DOHH2 (cell line): ENCODE data around the gene RRAS2.

Source experiments
- H3F3A ChIP-seq: fragments of 200-600 bp; sonication (generic), shearing (Covaris generic); 2 replicates; pipeline ENCODE4 v1.6.0; 2016; ENCODE audit warnings: antibody characterized with exemption, mild to moderate bottlenecking; ENCODE audit not compliant: control insufficient read depth, insufficient read depth
- H3K27ac ChIP-seq: fragments of 200-600 bp; sonication (generic); 2 replicates; pipeline ENCODE4 v1.5.1; 2014; ENCODE audit warnings: low read depth, mild to moderate bottlenecking, low read length, moderate library complexity
- H3K27me3 ChIP-seq: fragments of 200-600 bp; sonication (generic); 2 replicates; pipeline ENCODE4 v1.6.1; 2014; ENCODE audit warnings: mild to moderate bottlenecking, low read length, mixed read lengths; ENCODE audit not compliant: control insufficient read depth
- H3K36me3 ChIP-seq: fragments of 200-600 bp; sonication (generic); 2 replicates; pipeline ENCODE4 v1.6.1; 2014; ENCODE audit warnings: mild to moderate bottlenecking, low read length, moderate library complexity, mixed read lengths; ENCODE audit not compliant: control insufficient read depth
- H3K4me1 ChIP-seq: fragments of 200-600 bp; sonication (generic); 2 replicates; pipeline ENCODE4 v1.6.1; 2014; ENCODE audit warnings: mild to moderate bottlenecking, low read length, mixed read lengths; ENCODE audit not compliant: control insufficient read depth
- H3K4me2 ChIP-seq: fragments of 200-600 bp; sonication (generic); 2 replicates; pipeline ENCODE4 v1.6.0; 2014; ENCODE audit warnings: mild to moderate bottlenecking, low read length, moderate library complexity
- H3K4me3 ChIP-seq: fragments of 200-600 bp; sonication (generic); 2 replicates; pipeline ENCODE4 v1.5.1; 2014; ENCODE audit warnings: mild to moderate bottlenecking, low read length, mixed read lengths
- H3K79me2 ChIP-seq: fragments of 200-600 bp; sonication (generic); 2 replicates; pipeline ENCODE4 v1.6.1; 2014; ENCODE audit warnings: mild to moderate bottlenecking, low read length, mixed read lengths; ENCODE audit not compliant: control insufficient read depth
- H3K9me2 ChIP-seq: fragments of 200-600 bp; sonication (generic); replicated peaks from 2 replicates; pipeline ENCODE4 v1.6.1; 2014; ENCODE audit warnings: mild to moderate bottlenecking, low read length, mixed read lengths; ENCODE audit not compliant: control insufficient read depth
- H3K9me3 ChIP-seq: fragments of 200-600 bp; sonication (generic); 2 replicates; pipeline ENCODE4 v1.6.1; 2014; ENCODE audit warnings: antibody characterized with exemption, low read length, mixed read lengths; ENCODE audit not compliant: control insufficient read depth, insufficient read depth
- H4K20me1 ChIP-seq: fragments of 200-600 bp; sonication (generic); 2 replicates; pipeline ENCODE4 v1.6.0; 2014; ENCODE audit warnings: low read depth, mild to moderate bottlenecking, antibody characterized with exemption, low read length, moderate library complexity; ENCODE audit not compliant: control insufficient read depth, insufficient read depth
- CTCF ChIP-seq: fragments of 200-600 bp; sonication (generic); IDR thresholded peaks from one replicate; pipeline ENCODE4 v1.5.1; 2014; ENCODE audit warnings: antibody characterized with exemption, mild to moderate bottlenecking, low read depth, low read length; ENCODE audit not compliant: poor library complexity, severe bottlenecking
- EZH2phosphoT487 ChIP-seq: fragments of 200-600 bp; sonication (generic); IDR thresholded peaks from 2 replicates; pipeline ENCODE4 v1.6.1; 2017; ENCODE audit warnings: borderline replicate concordance, mild to moderate bottlenecking, antibody characterized with exemption, low read length, moderate library complexity, mixed read lengths

Gene RRAS2

GRCh38 chr11:14334893-14335292 is 24.1 kb downstream of the RRAS2 start:
- no peaks in the 10 kb centered on the region for H3K27me3 ChIP-seq
- peak overlapping the region; percentile 46 for H3K4me3 ChIP-seq
- H3K9me2 ChIP-seq = no peaks in the 10 kb centered on the region
- H3F3A ChIP-seq = peaks cover 11% of the 10 kb centered on the region
- H3K27ac ChIP-seq = peak overlapping the region; percentile 10; the same call in 1 of the 2 replicates
- peaks cover 8% of the 10 kb centered on the region for H3K36me3 ChIP-seq
- peak overlapping the region; percentile 60 for H3K4me2 ChIP-seq
- peaks cover 80% of the 10 kb centered on the region for H3K4me1 ChIP-seq
- peaks cover 16% of the 10 kb centered on the region; the same call in 1 of the 2 replicates for H3K9me3 ChIP-seq
- TF ChIP-seq CTCF (no peak), EZH2phosphoT487 (no peak)
- H4K20me1 ChIP-seq = 0 out of 2 replicates have a peak, but pooled peaks cover 4% of the 10 kb centered on the region
- H3K79me2 ChIP-seq = peaks cover 97% of the 10 kb centered on the region

GRCh38 chr11:14334192-14334591 is 24.8 kb downstream of the RRAS2 start:
- H3K79me2 ChIP-seq = peaks cover 99% of the 10 kb centered on the region
- peaks cover 12% of the 10 kb centered on the region for H3F3A ChIP-seq
- peaks cover 16% of the 10 kb centered on the region; the same call in 1 of the 2 replicates for H3K9me3 ChIP-seq
- H3K36me3 ChIP-seq = peaks cover 8% of the 10 kb centered on the region
- H3K9me2 ChIP-seq = no peaks in the 10 kb centered on the region
- peak overlapping the region; percentile 60 for H3K4me2 ChIP-seq
- no peak overlapping the region for H3K4me3 ChIP-seq
- peaks cover 82% of the 10 kb centered on the region for H3K4me1 ChIP-seq
- H3K27ac ChIP-seq = no peak overlapping the region
- H3K27me3 ChIP-seq = no peaks in the 10 kb centered on the region
- TF ChIP-seq CTCF (no peak), EZH2phosphoT487 (no peak)
- H4K20me1 ChIP-seq = 0 out of 2 replicates have a peak, but pooled peaks cover 4% of the 10 kb centered on the region

GRCh38 chr11:14331476-14332136 is 27.4 kb downstream of the RRAS2 start:
- peaks cover 89% of the 10 kb centered on the region for H3K79me2 ChIP-seq
- H3K4me2 ChIP-seq = peak overlapping the region; percentile 61
- H3F3A ChIP-seq = peaks cover 17% of the 10 kb centered on the region
- peak overlapping the region; percentile 55 for H3K27ac ChIP-seq
- 0 out of 2 replicates have a peak, but pooled peaks cover 4% of the 10 kb centered on the region for H4K20me1 ChIP-seq
- H3K4me1 ChIP-seq = peaks cover 91% of the 10 kb centered on the region
- peaks cover 8% of the 10 kb centered on the region; the same call in 1 of the 2 replicates for H3K9me3 ChIP-seq
- H3K4me3 ChIP-seq = peak overlapping the region; percentile 43
- H3K9me2 ChIP-seq = no peaks in the 10 kb centered on the region
- H3K27me3 ChIP-seq = no peaks in the 10 kb centered on the region
- H3K36me3 ChIP-seq = peaks cover under 1% of the 10 kb centered on the region; the same call in 1 of the 2 replicates
- TF ChIP-seq CTCF = no peak
- TF ChIP-seq EZH2phosphoT487 = no peak
